Loucy (cell line): ENCODE data around the gene PDGFC.

Source experiments
- CTCF ChIP-seq: fragments of 200-600 bp; sonication (generic); conservative IDR thresholded peaks from 2 replicates; pipeline ENCODE4 v1.5.1; 2014; ENCODE audit warnings: mild to moderate bottlenecking, antibody characterized with exemption, low read length
- EZH2phosphoT487 ChIP-seq: fragments of 200-600 bp; IDR thresholded peaks from 2 replicates; pipeline ENCODE4 v1.6.1; 2018; ENCODE audit warnings: antibody characterized with exemption, mild to moderate bottlenecking, moderate library complexity, borderline replicate concordance

GRCh38 chr4:157005831-157006230 is 34.2 kb upstream of the PDGFC start:
- TF ChIP-seq CTCF (no peak), EZH2phosphoT487 (no peak)
